MM.1S (cell line): ENCODE data around the gene PDSS2.

Experiments used
- CTCF ChIP-seq: fragments of 300-600 bp; sonication (generic); IDR thresholded peaks from 2 replicates; pipeline ENCODE4 v1.5.1; 2016; ENCODE audit warnings: antibody characterized with exemption, low read length, mixed read lengths
- EZH2phosphoT487 ChIP-seq: fragments of 300-600 bp; sonication (generic); IDR thresholded peaks from 2 replicates; pipeline ENCODE4 v1.6.1; 2018; ENCODE audit warnings: antibody characterized with exemption, low read length

GRCh38 chr6:107448776-107449175, 10.6 kb downstream of the PDSS2 start:
- no peak for TF ChIP-seq CTCF
- TF ChIP-seq EZH2phosphoT487: no peak
